GM23338 (cell line): ENCODE measurements around the gene DNAJC8. TPM values are rescaled to one million over a fixed set of nuclear protein-coding genes. Genes with fewer than 3 reads are reported as not detected.
A peak's percentile ranks its signal among the peaks of the same experiment; 100 is the strongest.

Experiments used
- ATAC-seq: fragments of 200-7000 bp; cut with Tn5 transposase; 3 replicates; pipeline ENCODE4 v1.9.1; 2020
- DNase-seq: peaks from one replicate; pipeline ENCODE4 v3.0.0-alpha.2; 2015; ENCODE audit warnings: low spot score
- H2AFZ ChIP-seq: fragments of 200-600 bp; sonication (generic); 2 replicates; pipeline ENCODE4 v1.8.0; 2016; ENCODE audit warnings: antibody characterized with exemption, mild to moderate bottlenecking, moderate library complexity
- H3F3A ChIP-seq: fragments of 200-600 bp; sonication (generic); replicated peaks from 2 replicates; pipeline ENCODE4 v1.8.0; 2017; ENCODE audit warnings: antibody characterized with exemption, mixed run types, low read depth
- H3K27ac ChIP-seq: fragments of 200-600 bp; sonication (generic); 2 replicates; pipeline ENCODE4 v1.6.1; 2016; ENCODE audit warnings: low read depth
- H3K27me3 ChIP-seq: fragments of 200-600 bp; sonication (generic); 2 replicates; pipeline ENCODE4 v1.8.0; 2016; ENCODE audit warnings: mild to moderate bottlenecking, mixed run types, moderate library complexity; ENCODE audit not compliant: insufficient read depth
- H3K36me3 ChIP-seq: fragments of 200-600 bp; sonication (generic); 2 replicates; pipeline ENCODE4 v1.8.0; 2016; ENCODE audit warnings: mild to moderate bottlenecking; ENCODE audit not compliant: insufficient read depth
- H3K4me1 ChIP-seq: fragments of 200-600 bp; sonication (generic); 2 replicates; pipeline ENCODE4 v1.8.0; 2016; ENCODE audit warnings: mild to moderate bottlenecking, moderate library complexity; ENCODE audit not compliant: insufficient read depth
- H3K4me2 ChIP-seq: fragments of 200-600 bp; sonication (generic); 2 replicates; pipeline ENCODE4 v1.7.1; 2017; ENCODE audit warnings: mixed run types
- H3K4me3 ChIP-seq: fragments of 200-600 bp; sonication (generic); 2 replicates; pipeline ENCODE4 v1.6.1; 2016; ENCODE audit warnings: mixed run types
- H3K79me2 ChIP-seq: fragments of 200-600 bp; sonication (generic); replicated peaks from 2 replicates; pipeline ENCODE4 v1.8.0; 2017; ENCODE audit warnings: mild to moderate bottlenecking; ENCODE audit not compliant: insufficient read depth
- H3K9me2 ChIP-seq: fragments of 200-600 bp; sonication (generic); 2 replicates; pipeline ENCODE4 v1.8.0; 2017; ENCODE audit not compliant: insufficient read depth
- H4K20me1 ChIP-seq: fragments of 200-600 bp; sonication (generic); replicated peaks from 2 replicates; pipeline ENCODE4 v1.8.0; 2017; ENCODE audit warnings: mild to moderate bottlenecking; ENCODE audit not compliant: insufficient read depth
- H3K27ac Mint-ChIP-seq: 2 replicates; pipeline ENCODE4 v1.8.0; 2020; ENCODE audit warnings: inconsistent platforms, mild to moderate bottlenecking, moderate library complexity, mixed read lengths
- H3K27me3 Mint-ChIP-seq: 3 replicates; pipeline ENCODE4 v1.8.0; 2022; ENCODE audit warnings: low read depth, mild to moderate bottlenecking, moderate library complexity, mixed read lengths, inconsistent platforms; ENCODE audit not compliant: insufficient read depth, poor library complexity
- H3K36me3 Mint-ChIP-seq: 3 replicates; pipeline ENCODE4 v1.8.0; 2021; ENCODE audit warnings: low read depth, mild to moderate bottlenecking, inconsistent platforms, moderate library complexity, mixed read lengths
- H3K4me1 Mint-ChIP-seq: 3 replicates; pipeline ENCODE4 v1.8.0; 2020; ENCODE audit warnings: mild to moderate bottlenecking, inconsistent platforms, mixed read lengths
- H3K4me3 Mint-ChIP-seq: 3 replicates; pipeline ENCODE4 v1.8.0; 2021; ENCODE audit warnings: moderate library complexity, mild to moderate bottlenecking, inconsistent platforms, mixed read lengths
- H3K9me3 Mint-ChIP-seq: 3 replicates; pipeline ENCODE4 v1.8.0; 2020; ENCODE audit warnings: moderate library complexity, mild to moderate bottlenecking, inconsistent platforms, mixed read lengths
- CREB1 ChIP-seq: fragments of 250-450 bp; sonication (Bioruptor Pico); IDR thresholded peaks from 2 replicates; pipeline ENCODE4 v1.5.0; 2020; ENCODE audit warnings: low read depth, mild to moderate bottlenecking, moderate library complexity
- CTCF ChIP-seq, 2 experiments: fragments of 200-600 bp in 1 of 2; sonication (generic) in 1 of 2; conservative IDR thresholded peaks; 2 replicates each; pipeline versions ENCODE4 v1.5.1 to v1.6.1; 2016 to 2017; ENCODE audit warnings: antibody characterized with exemption in 2 of 2, low read depth in 2 of 2, mild to moderate bottlenecking in 2 of 2, moderate library complexity in 1 of 2
- EZH2 ChIP-seq: fragments of 200-600 bp; sonication (generic); IDR thresholded peaks from one replicate; pipeline ENCODE4 v1.8.0; 2017; ENCODE audit warnings: antibody characterized with exemption, mild to moderate bottlenecking, low read depth; ENCODE audit not compliant: unreplicated experiment
- EZH2phosphoT487 ChIP-seq: fragments of 200-600 bp; sonication (generic); IDR thresholded peaks from one replicate; pipeline ENCODE4 v1.8.1; 2018; ENCODE audit warnings: antibody characterized with exemption; ENCODE audit not compliant: unreplicated experiment
- JUNB ChIP-seq: IDR thresholded peaks from one replicate; pipeline ENCODE4 v1.6.1; 2016; ENCODE audit warnings: antibody characterized with exemption; ENCODE audit not compliant: unreplicated experiment
- NANOG ChIP-seq: IDR thresholded peaks from 2 replicates; pipeline ENCODE4 v1.6.1; 2016; ENCODE audit warnings: antibody characterized with exemption, borderline replicate concordance
- POLR2AphosphoS5 ChIP-seq: IDR thresholded peaks from 2 replicates; pipeline ENCODE4 v1.6.1; 2016; ENCODE audit warnings: antibody characterized with exemption, low read depth
- STAT1 ChIP-seq: IDR thresholded peaks from one replicate; pipeline ENCODE4 v1.6.1; 2016; ENCODE audit warnings: antibody characterized with exemption; ENCODE audit not compliant: unreplicated experiment
- ZNF114 ChIP-seq: fragments of 250-450 bp; sonication (Bioruptor Pico); IDR thresholded peaks from 2 replicates; pipeline ENCODE4 v1.5.0; 2020; ENCODE audit warnings: mild to moderate bottlenecking, moderate library complexity
- ZNF331 ChIP-seq: fragments of 250-450 bp; sonication (Bioruptor Pico); IDR thresholded peaks from 2 replicates; pipeline ENCODE4 v1.5.0; 2020; ENCODE audit warnings: low read depth, mild to moderate bottlenecking, moderate library complexity
- polyA plus RNA-seq: library from polyadenylated mRNA; unstranded; fragments of >200 nt; fragmentation: Nextera tagmentation; extraction: Ambion mirVana; gene quantifications from 2 replicates; pipeline ENCODE4 v1.2.1, GENCODE V29; 2016
- total RNA-seq: library from RNA; depleted of rRNA; stranded (reverse); fragments of >200 nt; shearing (Covaris generic); gene quantifications from 2 replicates; pipeline ENCODE4 v1.2.3, GENCODE V29; 2014
- TF ChIP-seq, protein P1 (sequence below): fragments of 250-450 bp; sonication (Bioruptor Pico); IDR thresholded peaks from 2 replicates; pipeline ENCODE4 v1.5.0; 2020; ENCODE audit warnings: mild to moderate bottlenecking, moderate library complexity
- TF ChIP-seq, protein P2 (sequence below): IDR thresholded peaks from 2 replicates; pipeline ENCODE4 v1.6.1; 2016; ENCODE audit warnings: antibody characterized with exemption
- TF ChIP-seq, protein P3 (sequence below): IDR thresholded peaks from one replicate; pipeline ENCODE4 v1.6.1; 2018; ENCODE audit warnings: antibody characterized with exemption; ENCODE audit not compliant: unreplicated experiment

DNAJC8 gene
- total and polyA plus RNA-seq, 2 experiments from 2014 or later: 67.3 to 210 TPM

DNA sequence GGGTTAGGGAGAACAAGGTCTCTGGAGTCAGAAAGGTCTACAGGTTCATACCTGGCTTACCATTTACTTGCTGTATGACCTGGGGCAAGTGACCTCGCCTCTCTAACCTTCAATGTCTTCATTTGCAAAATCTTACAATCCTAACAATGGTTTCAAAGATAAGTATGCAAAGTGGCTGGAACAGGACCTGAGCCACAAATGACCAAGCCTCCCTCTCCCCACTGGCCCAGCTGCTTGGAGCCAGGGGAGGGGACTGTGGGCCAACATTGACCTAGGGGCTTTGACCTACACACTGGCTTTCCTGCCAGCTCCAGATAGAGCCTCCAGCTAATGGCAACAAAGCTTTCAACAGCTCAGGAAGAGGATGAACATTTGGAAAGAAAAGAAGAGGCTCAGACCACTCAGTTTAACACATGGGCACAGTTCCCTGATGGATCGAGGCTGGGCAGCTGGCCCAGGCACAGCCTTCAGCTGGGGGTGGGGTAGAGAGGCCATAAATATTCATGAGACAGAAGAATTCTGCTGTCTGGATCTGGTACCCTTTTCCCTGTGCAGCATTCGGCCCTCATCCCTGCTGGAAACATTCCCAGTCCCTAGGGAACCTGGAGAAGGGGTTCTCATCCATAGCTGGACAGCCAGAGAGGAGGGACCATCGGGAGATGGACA, 69.2 kb downstream of the DNAJC8 start:
- Histone ChIP-seq H3K9me2 (no peaks in the 10 kb centered on the region), H3K4me3 (no peak overlapping the region), H3K36me3 (no peaks in the 10 kb centered on the region), H3F3A (no peaks in the 10 kb centered on the region), H3K79me2 (no peaks in the 10 kb centered on the region), H3K4me2 (no peak overlapping the region), H4K20me1 (no peaks in the 10 kb centered on the region), H3K27ac (no peak overlapping the region), H3K4me1 (no peaks in the 10 kb centered on the region), H3K27me3 (no peaks in the 10 kb centered on the region), H2AFZ (0 out of 2 replicates have a peak overlapping the region, but pooled peaks have one; percentile 75)
- no peaks in the 10 kb centered on the region for H3K9me3 Mint-ChIP-seq
- TF ChIP-seq, protein P1, sequence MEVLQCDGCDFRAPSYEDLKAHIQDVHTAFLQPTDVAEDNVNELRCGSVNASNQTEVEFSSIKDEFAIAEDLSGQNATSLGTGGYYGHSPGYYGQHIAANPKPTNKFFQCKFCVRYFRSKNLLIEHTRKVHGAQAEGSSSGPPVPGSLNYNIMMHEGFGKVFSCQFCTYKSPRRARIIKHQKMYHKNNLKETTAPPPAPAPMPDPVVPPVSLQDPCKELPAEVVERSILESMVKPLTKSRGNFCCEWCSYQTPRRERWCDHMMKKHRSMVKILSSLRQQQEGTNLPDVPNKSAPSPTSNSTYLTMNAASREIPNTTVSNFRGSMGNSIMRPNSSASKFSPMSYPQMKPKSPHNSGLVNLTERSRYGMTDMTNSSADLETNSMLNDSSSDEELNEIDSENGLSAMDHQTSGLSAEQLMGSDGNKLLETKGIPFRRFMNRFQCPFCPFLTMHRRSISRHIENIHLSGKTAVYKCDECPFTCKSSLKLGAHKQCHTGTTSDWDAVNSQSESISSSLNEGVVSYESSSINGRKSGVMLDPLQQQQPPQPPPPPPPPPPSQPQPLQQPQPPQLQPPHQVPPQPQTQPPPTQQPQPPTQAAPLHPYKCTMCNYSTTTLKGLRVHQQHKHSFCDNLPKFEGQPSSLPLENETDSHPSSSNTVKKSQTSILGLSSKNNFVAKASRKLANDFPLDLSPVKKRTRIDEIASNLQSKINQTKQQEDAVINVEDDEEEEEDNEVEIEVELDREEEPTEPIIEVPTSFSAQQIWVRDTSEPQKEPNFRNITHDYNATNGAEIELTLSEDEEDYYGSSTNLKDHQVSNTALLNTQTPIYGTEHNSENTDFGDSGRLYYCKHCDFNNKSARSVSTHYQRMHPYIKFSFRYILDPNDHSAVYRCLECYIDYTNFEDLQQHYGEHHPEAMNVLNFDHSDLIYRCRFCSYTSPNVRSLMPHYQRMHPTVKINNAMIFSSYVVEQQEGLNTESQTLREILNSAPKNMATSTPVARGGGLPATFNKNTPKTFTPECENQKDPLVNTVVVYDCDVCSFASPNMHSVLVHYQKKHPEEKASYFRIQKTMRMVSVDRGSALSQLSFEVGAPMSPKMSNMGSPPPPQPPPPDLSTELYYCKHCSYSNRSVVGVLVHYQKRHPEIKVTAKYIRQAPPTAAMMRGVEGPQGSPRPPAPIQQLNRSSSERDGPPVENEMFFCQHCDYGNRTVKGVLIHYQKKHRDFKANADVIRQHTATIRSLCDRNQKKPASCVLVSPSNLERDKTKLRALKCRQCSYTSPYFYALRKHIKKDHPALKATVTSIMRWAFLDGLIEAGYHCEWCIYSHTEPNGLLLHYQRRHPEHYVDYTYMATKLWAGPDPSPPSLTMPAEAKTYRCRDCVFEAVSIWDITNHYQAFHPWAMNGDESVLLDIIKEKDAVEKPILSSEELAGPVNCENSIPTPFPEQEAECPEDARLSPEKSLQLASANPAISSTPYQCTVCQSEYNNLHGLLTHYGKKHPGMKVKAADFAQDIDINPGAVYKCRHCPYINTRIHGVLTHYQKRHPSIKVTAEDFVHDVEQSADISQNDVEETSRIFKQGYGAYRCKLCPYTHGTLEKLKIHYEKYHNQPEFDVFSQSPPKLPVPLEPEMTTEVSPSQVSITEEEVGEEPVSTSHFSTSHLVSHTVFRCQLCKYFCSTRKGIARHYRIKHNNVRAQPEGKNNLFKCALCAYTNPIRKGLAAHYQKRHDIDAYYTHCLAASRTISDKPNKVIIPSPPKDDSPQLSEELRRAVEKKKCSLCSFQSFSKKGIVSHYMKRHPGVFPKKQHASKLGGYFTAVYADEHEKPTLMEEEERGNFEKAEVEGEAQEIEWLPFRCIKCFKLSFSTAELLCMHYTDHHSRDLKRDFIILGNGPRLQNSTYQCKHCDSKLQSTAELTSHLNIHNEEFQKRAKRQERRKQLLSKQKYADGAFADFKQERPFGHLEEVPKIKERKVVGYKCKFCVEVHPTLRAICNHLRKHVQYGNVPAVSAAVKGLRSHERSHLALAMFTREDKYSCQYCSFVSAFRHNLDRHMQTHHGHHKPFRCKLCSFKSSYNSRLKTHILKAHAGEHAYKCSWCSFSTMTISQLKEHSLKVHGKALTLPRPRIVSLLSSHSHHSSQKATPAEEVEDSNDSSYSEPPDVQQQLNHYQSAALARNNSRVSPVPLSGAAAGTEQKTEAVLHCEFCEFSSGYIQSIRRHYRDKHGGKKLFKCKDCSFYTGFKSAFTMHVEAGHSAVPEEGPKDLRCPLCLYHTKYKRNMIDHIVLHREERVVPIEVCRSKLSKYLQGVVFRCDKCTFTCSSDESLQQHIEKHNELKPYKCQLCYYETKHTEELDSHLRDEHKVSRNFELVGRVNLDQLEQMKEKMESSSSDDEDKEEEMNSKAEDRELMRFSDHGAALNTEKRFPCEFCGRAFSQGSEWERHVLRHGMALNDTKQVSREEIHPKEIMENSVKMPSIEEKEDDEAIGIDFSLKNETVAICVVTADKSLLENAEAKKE (CRISPR knock-in tag): no peak
- TF ChIP-seq POLR2AphosphoS5 (no peak), CTCF (conservative IDR thresholded peaks at IDR 0.05; ENCODE audit: low read depth in 2 of 2) (no peak), ZNF114 (CRISPR knock-in tag) (no peak), STAT1 (no peak), JUNB (no peak), EZH2 (no peak), NANOG (no peak), ZNF331 (CRISPR knock-in tag) (no peak), EZH2phosphoT487 (no peak), CREB1 (CRISPR knock-in tag) (no peak)
- TF ChIP-seq, protein P2, sequence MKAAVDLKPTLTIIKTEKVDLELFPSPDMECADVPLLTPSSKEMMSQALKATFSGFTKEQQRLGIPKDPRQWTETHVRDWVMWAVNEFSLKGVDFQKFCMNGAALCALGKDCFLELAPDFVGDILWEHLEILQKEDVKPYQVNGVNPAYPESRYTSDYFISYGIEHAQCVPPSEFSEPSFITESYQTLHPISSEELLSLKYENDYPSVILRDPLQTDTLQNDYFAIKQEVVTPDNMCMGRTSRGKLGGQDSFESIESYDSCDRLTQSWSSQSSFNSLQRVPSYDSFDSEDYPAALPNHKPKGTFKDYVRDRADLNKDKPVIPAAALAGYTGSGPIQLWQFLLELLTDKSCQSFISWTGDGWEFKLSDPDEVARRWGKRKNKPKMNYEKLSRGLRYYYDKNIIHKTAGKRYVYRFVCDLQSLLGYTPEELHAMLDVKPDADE: no peak
- TF ChIP-seq, protein P3, sequence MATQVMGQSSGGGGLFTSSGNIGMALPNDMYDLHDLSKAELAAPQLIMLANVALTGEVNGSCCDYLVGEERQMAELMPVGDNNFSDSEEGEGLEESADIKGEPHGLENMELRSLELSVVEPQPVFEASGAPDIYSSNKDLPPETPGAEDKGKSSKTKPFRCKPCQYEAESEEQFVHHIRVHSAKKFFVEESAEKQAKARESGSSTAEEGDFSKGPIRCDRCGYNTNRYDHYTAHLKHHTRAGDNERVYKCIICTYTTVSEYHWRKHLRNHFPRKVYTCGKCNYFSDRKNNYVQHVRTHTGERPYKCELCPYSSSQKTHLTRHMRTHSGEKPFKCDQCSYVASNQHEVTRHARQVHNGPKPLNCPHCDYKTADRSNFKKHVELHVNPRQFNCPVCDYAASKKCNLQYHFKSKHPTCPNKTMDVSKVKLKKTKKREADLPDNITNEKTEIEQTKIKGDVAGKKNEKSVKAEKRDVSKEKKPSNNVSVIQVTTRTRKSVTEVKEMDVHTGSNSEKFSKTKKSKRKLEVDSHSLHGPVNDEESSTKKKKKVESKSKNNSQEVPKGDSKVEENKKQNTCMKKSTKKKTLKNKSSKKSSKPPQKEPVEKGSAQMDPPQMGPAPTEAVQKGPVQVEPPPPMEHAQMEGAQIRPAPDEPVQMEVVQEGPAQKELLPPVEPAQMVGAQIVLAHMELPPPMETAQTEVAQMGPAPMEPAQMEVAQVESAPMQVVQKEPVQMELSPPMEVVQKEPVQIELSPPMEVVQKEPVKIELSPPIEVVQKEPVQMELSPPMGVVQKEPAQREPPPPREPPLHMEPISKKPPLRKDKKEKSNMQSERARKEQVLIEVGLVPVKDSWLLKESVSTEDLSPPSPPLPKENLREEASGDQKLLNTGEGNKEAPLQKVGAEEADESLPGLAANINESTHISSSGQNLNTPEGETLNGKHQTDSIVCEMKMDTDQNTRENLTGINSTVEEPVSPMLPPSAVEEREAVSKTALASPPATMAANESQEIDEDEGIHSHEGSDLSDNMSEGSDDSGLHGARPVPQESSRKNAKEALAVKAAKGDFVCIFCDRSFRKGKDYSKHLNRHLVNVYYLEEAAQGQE: no peak
- H3K4me1 Mint-ChIP-seq: peaks cover 3% of the 10 kb centered on the region
- H3K27ac Mint-ChIP-seq: no peak overlapping the region
- DNase-seq: no peak
- no peak; the same call in 2 of the 3 replicates for ATAC-seq
- H3K27me3 Mint-ChIP-seq: peaks cover 5% of the 10 kb centered on the region
- no peak overlapping the region for H3K4me3 Mint-ChIP-seq
- H3K36me3 Mint-ChIP-seq: no peaks in the 10 kb centered on the region
